ENCODE measurements around the gene ST6GAL1. TPM values are rescaled to one million over a fixed set of nuclear protein-coding genes. Genes with fewer than 3 reads are reported as not detected.
"Not testable (repeated sequence)": the region's sequence is repeated elsewhere in the genome, so short reads cannot be mapped to it uniquely, and the experiment has no call there.

The ST6GAL1 gene
- total and polyA plus RNA-seq, 4 donors, result 15.1 to 113 (median 60.4) TPM

GRCh38 chr3:186902713-186903112 lies 27.6 kb upstream of the ST6GAL1 start:
- DNase-seq, result no peak
- Histone ChIP-seq H3K4me1 (ENCODE audit: control insufficient read depth in 5 of 5, insufficient read depth in 5 of 5, low read length in 5 of 5) (no peaks in the 10 kb centered on the region), H3K27me3 (ENCODE audit: control insufficient read depth in 3 of 3, insufficient read depth in 3 of 3, low read length in 2 of 3) (no peaks in the 10 kb centered on the region), H3K36me3 (ENCODE audit: control insufficient read depth in 4 of 4, insufficient read depth in 4 of 4, low read length in 4 of 4) (no peaks in the 10 kb centered on the region), H3K4me3 (no peak overlapping the region), H3K9ac (ENCODE audit: insufficient read depth in 1 of 2, low read length in 2 of 2) (no peak overlapping the region), H3K9me3 (ENCODE audit: control insufficient read depth in 4 of 4, insufficient read depth in 3 of 4, low read length in 3 of 4) (no peaks in the 10 kb centered on the region), H3K27ac (ENCODE audit: low read depth in 1 of 2, low read length in 1 of 2) (no peak overlapping the region)
- ATAC-seq (ENCODE audit: insufficient read depth, low FRiP score), result no peak
- 91 to 93% methylated on average over 2 of the region's 2 CpGs for WGBS, 2 donors
- TF ChIP-seq, protein P1, sequence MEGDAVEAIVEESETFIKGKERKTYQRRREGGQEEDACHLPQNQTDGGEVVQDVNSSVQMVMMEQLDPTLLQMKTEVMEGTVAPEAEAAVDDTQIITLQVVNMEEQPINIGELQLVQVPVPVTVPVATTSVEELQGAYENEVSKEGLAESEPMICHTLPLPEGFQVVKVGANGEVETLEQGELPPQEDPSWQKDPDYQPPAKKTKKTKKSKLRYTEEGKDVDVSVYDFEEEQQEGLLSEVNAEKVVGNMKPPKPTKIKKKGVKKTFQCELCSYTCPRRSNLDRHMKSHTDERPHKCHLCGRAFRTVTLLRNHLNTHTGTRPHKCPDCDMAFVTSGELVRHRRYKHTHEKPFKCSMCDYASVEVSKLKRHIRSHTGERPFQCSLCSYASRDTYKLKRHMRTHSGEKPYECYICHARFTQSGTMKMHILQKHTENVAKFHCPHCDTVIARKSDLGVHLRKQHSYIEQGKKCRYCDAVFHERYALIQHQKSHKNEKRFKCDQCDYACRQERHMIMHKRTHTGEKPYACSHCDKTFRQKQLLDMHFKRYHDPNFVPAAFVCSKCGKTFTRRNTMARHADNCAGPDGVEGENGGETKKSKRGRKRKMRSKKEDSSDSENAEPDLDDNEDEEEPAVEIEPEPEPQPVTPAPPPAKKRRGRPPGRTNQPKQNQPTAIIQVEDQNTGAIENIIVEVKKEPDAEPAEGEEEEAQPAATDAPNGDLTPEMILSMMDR (IDR thresholded peaks at IDR 0.05; ENCODE audit: control extremely low read depth, extremely low read depth), result no peak

- H3K27me3 ChIP-seq (ENCODE audit: control insufficient read depth in 3 of 3, insufficient read depth in 3 of 3, low read length in 2 of 3); H3K27ac ChIP-seq (ENCODE audit: low read depth in 1 of 2, low read length in 1 of 2); DNase-seq; H3K9ac ChIP-seq (ENCODE audit: insufficient read depth in 1 of 2, low read length in 2 of 2); ATAC-seq (ENCODE audit: insufficient read depth, low FRiP score); H3K9me3 ChIP-seq (ENCODE audit: control insufficient read depth in 4 of 4, insufficient read depth in 3 of 4, low read length in 3 of 4); H3K4me1 ChIP-seq (ENCODE audit: control insufficient read depth in 5 of 5, insufficient read depth in 5 of 5, low read length in 5 of 5); H3K4me3 ChIP-seq; H3K36me3 ChIP-seq (ENCODE audit: control insufficient read depth in 4 of 4, insufficient read depth in 4 of 4, low read length in 4 of 4): not testable (repeated sequence)
- WGBS, 2 donors, result 75 to 93% methylated on average over 2 of the region's 2 CpGs
Measured at GRCh38 chr3:186903676-186904075, 26.6 kb upstream of the ST6GAL1 start.

- H3K27me3 ChIP-seq (ENCODE audit: control insufficient read depth in 3 of 3, insufficient read depth in 3 of 3, low read length in 2 of 3); DNase-seq; H3K9ac ChIP-seq (ENCODE audit: insufficient read depth in 1 of 2, low read length in 2 of 2); H3K36me3 ChIP-seq (ENCODE audit: control insufficient read depth in 4 of 4, insufficient read depth in 4 of 4, low read length in 4 of 4); H3K4me3 ChIP-seq; H3K4me1 ChIP-seq (ENCODE audit: control insufficient read depth in 5 of 5, insufficient read depth in 5 of 5, low read length in 5 of 5); H3K9me3 ChIP-seq (ENCODE audit: control insufficient read depth in 4 of 4, insufficient read depth in 3 of 4, low read length in 3 of 4); H3K27ac ChIP-seq (ENCODE audit: low read depth in 1 of 2, low read length in 1 of 2); ATAC-seq (ENCODE audit: insufficient read depth, low FRiP score): not testable (repeated sequence)
- 94 to 95% methylated on average over 3 of the region's 3 CpGs for WGBS, 2 donors
Measured at GRCh38 chr3:186907075-186907474, 23.3 kb upstream of the ST6GAL1 start.

- no peak overlapping the region for H3K9ac ChIP-seq (ENCODE audit: insufficient read depth in 1 of 2, low read length in 2 of 2)
- TF ChIP-seq, protein P1 (IDR thresholded peaks at IDR 0.05; ENCODE audit: control extremely low read depth, extremely low read depth), result no peak
- 52 to 54% methylated on average over 17 of the region's 17 CpGs for WGBS, 2 donors
- no peak for ATAC-seq (ENCODE audit: insufficient read depth, low FRiP score)
- H3K36me3 ChIP-seq (ENCODE audit: control insufficient read depth in 4 of 4, insufficient read depth in 4 of 4, low read length in 4 of 4), result no peaks in the 10 kb centered on the region
- no peaks in the 10 kb centered on the region for H3K9me3 ChIP-seq (ENCODE audit: control insufficient read depth in 4 of 4, insufficient read depth in 3 of 4, low read length in 3 of 4)
- no peaks in the 10 kb centered on the region for H3K27me3 ChIP-seq (ENCODE audit: control insufficient read depth in 3 of 3, insufficient read depth in 3 of 3, low read length in 2 of 3)
- H3K4me1 ChIP-seq (ENCODE audit: control insufficient read depth in 5 of 5, insufficient read depth in 5 of 5, low read length in 5 of 5), result no peaks in the 10 kb centered on the region
- no peak for DNase-seq
- H3K4me3 ChIP-seq, result no peak overlapping the region
- peak overlapping the region in 1 of 2 donors; percentile 1 for H3K27ac ChIP-seq (ENCODE audit: low read depth in 1 of 2, low read length in 1 of 2)
Measured at GRCh38 chr3:186909078-186909853, 21.1 kb upstream of the ST6GAL1 start.

Measured in lung (tissue), 12 donors.